GM12873 (cell line): ENCODE measurements around the gene RNF166.

Source experiments
- CTCF ChIP-seq: IDR thresholded peaks from 2 replicates; pipeline ENCODE4 v1.5.1; 2012; ENCODE audit warnings: low read depth, mild to moderate bottlenecking, moderate library complexity, low read length, control low read depth; ENCODE audit not compliant: insufficient read depth; ENCODE audit errors: missing control alignments

RNF166 gene

GRCh38 chr16:88750854-88751253, 44.6 kb upstream of the RNF166 start:
- no peak for TF ChIP-seq CTCF

- no peak for TF ChIP-seq CTCF
Observed at GRCh38 chr16:88749358-88749757, 43.1 kb upstream of the RNF166 start.

- no peak for TF ChIP-seq CTCF
Observed at GRCh38 chr16:88748364-88748763, 42.2 kb upstream of the RNF166 start.

- TF ChIP-seq CTCF: peak; percentile 59
Observed at GRCh38 chr16:88747588-88748301, 41.5 kb upstream of the RNF166 start.

GRCh38 chr16:88746506-88746905, 40.3 kb upstream of the RNF166 start:
- TF ChIP-seq CTCF: no peak

- TF ChIP-seq CTCF: no peak
Observed at GRCh38 chr16:88744577-88745521, 38.6 kb upstream of the RNF166 start.
